Renal cortex interstitium (tissue), 11 donors: ENCODE results near the gene FOXC1. TPM values are rescaled to one million over a fixed set of nuclear protein-coding genes. Genes with fewer than 3 reads are reported as not detected.

Experiments used
- DNase-seq, 11 donors: peaks; one replicate each; pipeline ENCODE4 v3.0.0-alpha.2; 2013; ENCODE audit warnings: low read depth in 9 of 11, low spot score in 4 of 11; ENCODE audit errors: extremely low read depth in 1 of 11
- polyA plus RNA-seq, 3 donors: library from polyadenylated mRNA; unstranded; fragments of 120-200 nt; gene quantifications; one replicate each; pipeline ENCODE4 v1.2.1, GENCODE V29; 2013; ENCODE audit not compliant: insufficient read length in 3 of 3

The FOXC1 gene
- polyA plus RNA-seq, 3 donors = 74.6 to 83.4 (median 83.1) TPM

GRCh38 chr6:1605893-1606779, 3.6 kb upstream of the FOXC1 start:
- DNase-seq = no peak

DNA sequence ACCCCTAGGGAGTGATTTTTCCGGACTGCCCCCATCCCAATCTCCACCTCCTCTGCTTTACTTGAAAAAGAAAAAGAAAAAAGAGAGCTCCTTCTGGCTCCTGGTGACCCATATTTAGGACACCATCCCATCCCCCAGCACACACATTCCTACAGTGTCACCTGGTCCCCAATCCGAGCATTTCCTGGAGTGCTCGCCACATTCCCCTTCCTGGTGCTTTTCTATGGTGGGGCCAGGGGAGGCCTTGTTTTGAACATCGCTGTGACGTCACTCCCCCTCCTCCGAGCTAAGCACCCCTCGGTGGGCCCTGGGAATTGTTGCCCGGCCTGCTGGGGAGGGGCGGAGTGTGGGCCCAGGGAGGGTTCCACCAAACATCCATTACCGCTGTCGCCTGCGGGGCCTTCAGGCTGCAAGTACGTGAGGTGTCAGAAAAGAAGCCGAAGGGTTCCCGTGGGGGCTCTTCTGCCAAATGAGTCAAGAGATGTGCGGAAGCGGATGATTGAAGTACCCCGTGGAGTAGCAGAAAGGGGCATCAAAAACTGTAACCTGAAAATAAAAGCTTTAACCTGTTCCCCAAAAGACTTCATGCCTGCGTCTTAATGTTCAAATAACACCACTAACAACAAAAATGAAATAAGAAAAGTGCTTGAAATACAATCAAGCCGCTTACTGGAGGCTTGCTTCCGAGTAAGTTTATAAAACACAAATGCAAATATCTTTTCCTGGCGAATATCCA, 2.8 kb upstream of the FOXC1 start:
- no peak for DNase-seq

GRCh38 chr6:1607516-1608221, 2.0 kb upstream of the FOXC1 start:
- DNase-seq = no peak

GRCh38 chr6:1608222-1609040, 1.3 kb upstream of the FOXC1 start:
- no peak for DNase-seq

DNA sequence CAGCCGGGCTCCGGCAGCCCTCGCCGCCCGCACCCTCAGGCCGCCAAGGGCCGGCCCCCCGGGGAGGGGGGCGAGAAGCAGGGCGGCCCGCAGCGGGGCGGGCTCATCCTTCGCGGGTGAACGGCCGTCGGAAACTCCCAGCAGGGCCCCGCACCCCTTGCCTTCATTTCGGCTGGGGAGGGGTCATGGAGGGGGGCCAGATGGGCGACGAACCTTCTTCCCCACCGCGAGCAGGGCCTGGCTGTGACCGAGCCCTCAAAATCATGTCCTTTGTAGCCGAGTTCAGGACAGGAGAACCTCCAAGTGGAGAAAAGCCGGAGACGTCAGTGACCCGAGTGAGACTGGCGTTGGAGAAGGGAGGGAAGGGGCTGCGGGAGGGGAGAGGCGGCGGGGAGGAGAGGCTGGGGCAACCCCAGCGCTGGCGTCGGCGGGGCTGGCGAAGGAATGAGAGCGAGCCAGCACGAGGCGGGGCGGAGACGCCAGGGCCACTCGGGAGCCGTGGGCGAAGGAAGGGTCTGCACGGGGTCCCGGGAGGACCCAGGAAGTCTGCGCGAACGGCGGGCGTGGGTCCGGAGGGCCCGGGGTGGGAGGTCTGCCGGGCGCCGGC, 571 bp upstream of the FOXC1 start:
- no peak for DNase-seq

DNA sequence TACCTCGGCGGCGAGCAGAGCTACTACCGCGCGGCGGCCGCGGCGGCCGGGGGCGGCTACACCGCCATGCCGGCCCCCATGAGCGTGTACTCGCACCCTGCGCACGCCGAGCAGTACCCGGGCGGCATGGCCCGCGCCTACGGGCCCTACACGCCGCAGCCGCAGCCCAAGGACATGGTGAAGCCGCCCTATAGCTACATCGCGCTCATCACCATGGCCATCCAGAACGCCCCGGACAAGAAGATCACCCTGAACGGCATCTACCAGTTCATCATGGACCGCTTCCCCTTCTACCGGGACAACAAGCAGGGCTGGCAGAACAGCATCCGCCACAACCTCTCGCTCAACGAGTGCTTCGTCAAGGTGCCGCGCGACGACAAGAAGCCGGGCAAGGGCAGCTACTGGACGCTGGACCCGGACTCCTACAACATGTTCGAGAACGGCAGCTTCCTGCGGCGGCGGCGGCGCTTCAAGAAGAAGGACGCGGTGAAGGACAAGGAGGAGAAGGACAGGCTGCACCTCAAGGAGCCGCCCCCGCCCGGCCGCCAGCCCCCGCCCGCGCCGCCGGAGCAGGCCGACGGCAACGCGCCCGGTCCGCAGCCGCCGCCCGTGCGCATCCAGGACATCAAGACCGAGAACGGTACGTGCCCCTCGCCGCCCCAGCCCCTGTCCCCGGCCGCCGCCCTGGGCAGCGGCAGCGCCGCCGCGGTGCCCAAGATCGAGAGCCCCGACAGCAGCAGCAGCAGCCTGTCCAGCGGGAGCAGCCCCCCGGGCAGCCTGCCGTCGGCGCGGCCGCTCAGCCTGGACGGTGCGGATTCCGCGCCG, 994 bp downstream of the FOXC1 start:
- DNase-seq = no peak

DNA sequence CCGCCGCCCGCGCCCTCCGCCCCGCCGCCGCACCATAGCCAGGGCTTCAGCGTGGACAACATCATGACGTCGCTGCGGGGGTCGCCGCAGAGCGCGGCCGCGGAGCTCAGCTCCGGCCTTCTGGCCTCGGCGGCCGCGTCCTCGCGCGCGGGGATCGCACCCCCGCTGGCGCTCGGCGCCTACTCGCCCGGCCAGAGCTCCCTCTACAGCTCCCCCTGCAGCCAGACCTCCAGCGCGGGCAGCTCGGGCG, 1.5 kb downstream of the FOXC1 start:
- no peak for DNase-seq

DNA sequence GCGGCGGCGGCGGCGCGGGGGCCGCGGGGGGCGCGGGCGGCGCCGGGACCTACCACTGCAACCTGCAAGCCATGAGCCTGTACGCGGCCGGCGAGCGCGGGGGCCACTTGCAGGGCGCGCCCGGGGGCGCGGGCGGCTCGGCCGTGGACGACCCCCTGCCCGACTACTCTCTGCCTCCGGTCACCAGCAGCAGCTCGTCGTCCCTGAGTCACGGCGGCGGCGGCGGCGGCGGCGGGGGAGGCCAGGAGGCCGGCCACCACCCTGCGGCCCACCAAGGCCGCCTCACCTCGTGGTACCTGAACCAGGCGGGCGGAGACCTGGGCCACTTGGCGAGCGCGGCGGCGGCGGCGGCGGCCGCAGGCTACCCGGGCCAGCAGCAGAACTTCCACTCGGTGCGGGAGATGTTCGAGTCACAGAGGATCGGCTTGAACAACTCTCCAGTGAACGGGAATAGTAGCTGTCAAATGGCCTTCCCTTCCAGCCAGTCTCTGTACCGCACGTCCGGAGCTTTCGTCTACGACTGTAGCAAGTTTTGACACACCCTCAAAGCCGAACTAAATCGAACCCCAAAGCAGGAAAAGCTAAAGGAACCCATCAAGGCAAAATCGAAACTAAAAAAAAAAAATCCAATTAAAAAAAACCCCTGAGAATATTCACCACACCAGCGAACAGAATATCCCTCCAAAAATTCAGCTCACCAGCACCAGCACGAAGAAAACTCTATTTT, 2.0 kb downstream of the FOXC1 start:
- no peak for DNase-seq

DNA sequence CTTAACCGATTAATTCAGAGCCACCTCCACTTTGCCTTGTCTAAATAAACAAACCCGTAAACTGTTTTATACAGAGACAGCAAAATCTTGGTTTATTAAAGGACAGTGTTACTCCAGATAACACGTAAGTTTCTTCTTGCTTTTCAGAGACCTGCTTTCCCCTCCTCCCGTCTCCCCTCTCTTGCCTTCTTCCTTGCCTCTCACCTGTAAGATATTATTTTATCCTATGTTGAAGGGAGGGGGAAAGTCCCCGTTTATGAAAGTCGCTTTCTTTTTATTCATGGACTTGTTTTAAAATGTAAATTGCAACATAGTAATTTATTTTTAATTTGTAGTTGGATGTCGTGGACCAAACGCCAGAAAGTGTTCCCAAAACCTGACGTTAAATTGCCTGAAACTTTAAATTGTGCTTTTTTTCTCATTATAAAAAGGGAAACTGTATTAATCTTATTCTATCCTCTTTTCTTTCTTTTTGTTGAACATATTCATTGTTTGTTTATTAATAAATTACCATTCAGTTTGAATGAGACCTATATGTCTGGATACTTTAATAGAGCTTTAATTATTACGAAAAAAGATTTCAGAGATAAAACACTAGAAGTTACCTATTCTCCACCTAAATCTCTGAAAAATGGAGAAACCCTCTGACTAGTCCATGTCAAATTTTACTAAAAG, 2.7 kb downstream of the FOXC1 start:
- DNase-seq = no peak

- DNase-seq = no peak
Observed at GRCh38 chr6:1612974-1613306, 3.2 kb downstream of the FOXC1 start.

GRCh38 chr6:1613346-1613687, 3.6 kb downstream of the FOXC1 start:
- DNase-seq = no peak

- no peak for DNase-seq
Observed at GRCh38 chr6:1613688-1614447, 4.2 kb downstream of the FOXC1 start.

- no peak for DNase-seq
Observed at GRCh38 chr6:1614448-1615150, 4.9 kb downstream of the FOXC1 start.

DNA sequence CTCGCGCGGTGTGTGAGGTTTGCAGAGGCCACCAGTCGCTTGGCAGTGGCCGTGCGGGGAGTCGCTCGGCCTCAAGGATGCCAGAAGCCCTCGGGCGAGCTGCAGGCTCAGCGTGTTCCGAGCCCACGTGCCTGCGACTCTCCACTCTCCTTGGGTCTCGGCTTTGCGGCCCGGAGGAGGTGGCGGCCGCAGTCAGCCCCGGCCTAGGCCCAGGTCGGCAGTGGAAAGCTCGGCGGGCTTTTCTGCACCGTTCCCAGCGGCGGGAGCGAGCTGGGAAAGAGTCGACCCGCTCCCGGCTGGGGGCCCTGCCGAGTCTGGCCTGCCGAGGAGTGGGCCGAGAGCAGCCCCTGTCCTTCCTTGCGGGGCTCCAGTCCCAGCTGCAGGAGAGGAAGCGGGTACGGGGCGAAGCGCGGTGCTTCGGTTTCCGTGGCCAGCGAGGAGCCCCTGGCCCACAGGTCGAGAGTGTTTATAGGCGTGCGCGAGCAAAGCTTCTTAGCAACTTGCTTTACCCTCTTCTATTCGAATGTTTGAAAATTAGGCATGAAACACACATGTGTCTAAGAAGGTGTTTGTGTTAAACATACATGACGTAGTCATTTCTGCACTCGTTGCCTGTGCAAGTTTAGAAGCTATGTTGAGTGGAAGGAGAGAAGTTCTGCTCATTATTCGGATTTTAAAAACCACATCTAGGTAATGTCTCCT, 5.6 kb downstream of the FOXC1 start:
- no peak for DNase-seq

- no peak for DNase-seq
Observed at GRCh38 chr6:1615853-1616420, 6.2 kb downstream of the FOXC1 start.
